ENCODE results near the gene ZSCAN23. TPM values are rescaled to one million over a fixed set of nuclear protein-coding genes. Genes with fewer than 3 reads are reported as not detected.

The ZSCAN23 gene
- total and polyA plus RNA-seq, 2 donors (not counting 3 experiments of a cell fraction or from before 2014, with no cell fraction given), result 0.28 to 1.6 TPM

DNA sequence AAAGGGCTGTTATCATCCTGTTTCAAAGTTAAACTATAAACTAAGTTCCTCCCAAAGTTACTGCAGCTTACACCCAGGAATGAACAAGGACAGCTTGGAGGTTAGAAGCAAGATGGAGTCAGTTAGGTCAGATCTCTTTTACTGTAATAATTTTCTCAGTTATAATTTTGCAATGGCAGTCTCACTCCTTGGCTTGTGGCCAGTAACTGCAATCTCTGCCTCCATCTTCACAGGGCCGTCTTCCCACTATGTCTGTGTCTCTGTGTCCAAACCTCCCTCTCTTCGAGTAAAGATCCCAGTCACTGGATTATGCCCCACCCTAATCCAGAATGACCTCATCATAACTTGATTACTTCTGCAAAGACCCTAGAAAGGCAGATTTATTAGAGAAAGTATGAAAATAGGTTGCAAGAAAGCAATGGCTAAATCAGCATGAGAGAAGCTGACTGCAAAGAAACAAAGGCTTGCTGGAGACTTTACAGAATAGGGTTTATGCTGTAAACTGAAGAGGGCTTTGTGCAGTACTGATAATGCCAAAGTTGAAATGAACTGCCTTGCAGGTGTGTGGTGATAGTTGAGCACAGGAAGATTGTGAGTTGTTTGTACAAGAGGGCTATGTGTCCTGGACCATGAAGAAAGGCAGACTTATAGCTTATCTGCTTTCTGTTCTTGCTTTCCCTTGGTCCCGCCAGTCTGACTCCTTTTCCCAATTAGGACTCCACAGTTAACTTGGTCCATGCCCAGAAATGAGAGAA, 43.9 kb upstream of the ZSCAN23 start:
- Histone ChIP-seq H3K4me3 (replicated peaks in 1 of 3; ENCODE audit: insufficient read depth in 1 of 3, low read depth in 1 of 3, low read length in 3 of 3) (no peak overlapping the region), H3K4me1 (ENCODE audit: control insufficient read depth, extremely low read depth, insufficient read depth, low read length) (peaks cover 6% of the 10 kb centered on the region), H4K20me1 (replicated peaks; ENCODE audit: control insufficient read depth, extremely low read depth, insufficient read depth, low read length) (no peaks in the 10 kb centered on the region), H2AFZ (ENCODE audit: low read depth, low read length) (no peak overlapping the region), H3K9ac (replicated peaks; ENCODE audit: extremely low read depth, insufficient read depth, low read length) (no peak overlapping the region), H3K9me1 (replicated peaks; ENCODE audit: control insufficient read depth, extremely low read depth, insufficient read depth, low read length) (no peaks in the 10 kb centered on the region), H3K27me3 (ENCODE audit: control insufficient read depth in 2 of 2, insufficient read depth in 2 of 2, low read length in 2 of 2) (peaks cover 3 to 8% of the 10 kb centered on the region in 2 experiments), H3K9me3 (replicated peaks; ENCODE audit: control insufficient read depth, insufficient read depth, low read length) (no peaks in the 10 kb centered on the region), H3K79me2 (ENCODE audit: control insufficient read depth, insufficient read depth, low read length) (no peaks in the 10 kb centered on the region), H3K27ac (ENCODE audit: insufficient read depth, low read depth, low read length) (no peak overlapping the region), H3K4me2 (ENCODE audit: insufficient read depth, low read length) (no peak overlapping the region), H3K36me3 (ENCODE audit: control insufficient read depth in 2 of 2, extremely low read depth in 1 of 2, insufficient read depth in 2 of 2, low read length in 2 of 2) (no peaks in the 10 kb centered on the region)
- no peak for DNase-seq (ENCODE audit: low read depth, low spot score)
- POLR2A ChIA-PET, result no interaction called here
- no TSS peak for BruUV-seq (replicated peaks)
- dilution Hi-C loops (cut with MboI; ENCODE audit: extremely low pct_ligation_motif_present, low sequenced_read_pairs) (no loop called here), intact Hi-C loops (cut with micrococcal nuclease) (loop anchor here (5.0 kb wide), 1 partner anchor 90 kb away; the partner anchor contains the start of gene ZSCAN12)
- CTCF ChIA-PET, result interaction anchor here (1.0 kb wide), 1 partner anchor 11 kb away, joined by 3 read pairs; no protein-coding TSS in a partner anchor
- TF ChIP-seq JUN (IDR thresholded peaks at IDR 0.05; ENCODE audit: borderline replicate concordance, insufficient read depth, insufficient read length, low read depth) (no peak), MYC (IDR thresholded peaks at IDR 0.05; ENCODE audit: low read depth, low read length) (no peak), EZH2 (IDR thresholded peaks at IDR 0.05; ENCODE audit: borderline replicate concordance, low read depth, low read length, severe bottlenecking) (no peak), GATA2 (IDR thresholded peaks at IDR 0.05; ENCODE audit: insufficient read depth, insufficient read length, low read depth, low read length) (no peak), FOS (IDR thresholded peaks at IDR 0.05; ENCODE audit: borderline replicate concordance, insufficient read depth, low read length) (no peak), POLR2A (IDR thresholded peaks at IDR 0.05; ENCODE audit: low read depth, low read length) (no peak), POLR2AphosphoS5 (IDR thresholded peaks at IDR 0.05; ENCODE audit: insufficient read depth, low read depth, low read length) (no peak)
- TF ChIP-seq, protein P1, sequence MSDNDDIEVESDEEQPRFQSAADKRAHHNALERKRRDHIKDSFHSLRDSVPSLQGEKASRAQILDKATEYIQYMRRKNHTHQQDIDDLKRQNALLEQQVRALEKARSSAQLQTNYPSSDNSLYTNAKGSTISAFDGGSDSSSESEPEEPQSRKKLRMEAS (IDR thresholded peaks at IDR 0.05; ENCODE audit: insufficient read depth, insufficient read length), result no peak
- TF ChIP-seq, protein P2, sequence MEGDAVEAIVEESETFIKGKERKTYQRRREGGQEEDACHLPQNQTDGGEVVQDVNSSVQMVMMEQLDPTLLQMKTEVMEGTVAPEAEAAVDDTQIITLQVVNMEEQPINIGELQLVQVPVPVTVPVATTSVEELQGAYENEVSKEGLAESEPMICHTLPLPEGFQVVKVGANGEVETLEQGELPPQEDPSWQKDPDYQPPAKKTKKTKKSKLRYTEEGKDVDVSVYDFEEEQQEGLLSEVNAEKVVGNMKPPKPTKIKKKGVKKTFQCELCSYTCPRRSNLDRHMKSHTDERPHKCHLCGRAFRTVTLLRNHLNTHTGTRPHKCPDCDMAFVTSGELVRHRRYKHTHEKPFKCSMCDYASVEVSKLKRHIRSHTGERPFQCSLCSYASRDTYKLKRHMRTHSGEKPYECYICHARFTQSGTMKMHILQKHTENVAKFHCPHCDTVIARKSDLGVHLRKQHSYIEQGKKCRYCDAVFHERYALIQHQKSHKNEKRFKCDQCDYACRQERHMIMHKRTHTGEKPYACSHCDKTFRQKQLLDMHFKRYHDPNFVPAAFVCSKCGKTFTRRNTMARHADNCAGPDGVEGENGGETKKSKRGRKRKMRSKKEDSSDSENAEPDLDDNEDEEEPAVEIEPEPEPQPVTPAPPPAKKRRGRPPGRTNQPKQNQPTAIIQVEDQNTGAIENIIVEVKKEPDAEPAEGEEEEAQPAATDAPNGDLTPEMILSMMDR (IDR thresholded peaks at IDR 0.05; ENCODE audit: extremely low read depth in 1 of 2, insufficient read depth in 1 of 2, low read depth in 1 of 2, low read length in 2 of 2), result no peak
- FAIRE-seq, result no peak

All from endothelial cell of umbilical vein (primary cell).